Raji (cell line): ENCODE measurements around the gene KRT7.

Experiments
- POLR2A ChIP-seq: IDR thresholded peaks from 2 replicates; pipeline ENCODE4 v1.6.1; 2011; ENCODE audit warnings: low read depth, low read length, control low read depth; ENCODE audit not compliant: insufficient read depth

KRT7 gene

GRCh38 chr12:52260361-52261207, 27.5 kb downstream of the KRT7 start:
- TF ChIP-seq POLR2A: no peak

- no peak for TF ChIP-seq POLR2A
Measured at GRCh38 chr12:52261208-52261484, 28.1 kb downstream of the KRT7 start.

- TF ChIP-seq POLR2A: no peak
Measured at GRCh38 chr12:52262286-52262685, 29.2 kb downstream of the KRT7 start.

- no peak for TF ChIP-seq POLR2A
Measured at GRCh38 chr12:52263761-52264434, 30.9 kb downstream of the KRT7 start.

- no peak for TF ChIP-seq POLR2A
Measured at GRCh38 chr12:52264435-52264825, 31.4 kb downstream of the KRT7 start.

GRCh38 chr12:52266514-52266913, 33.5 kb downstream of the KRT7 start:
- TF ChIP-seq POLR2A: no peak

GRCh38 chr12:52267266-52267665, 34.2 kb downstream of the KRT7 start:
- no peak for TF ChIP-seq POLR2A

- no peak for TF ChIP-seq POLR2A
Measured at GRCh38 chr12:52267699-52268098, 34.7 kb downstream of the KRT7 start.

- TF ChIP-seq POLR2A: no peak
Measured at GRCh38 chr12:52268212-52268611, 35.2 kb downstream of the KRT7 start.

- no peak for TF ChIP-seq POLR2A
Measured at GRCh38 chr12:52270541-52271070, 37.6 kb downstream of the KRT7 start.

GRCh38 chr12:52271158-52271557, 38.1 kb downstream of the KRT7 start:
- no peak for TF ChIP-seq POLR2A

GRCh38 chr12:52274521-52275120, 41.6 kb downstream of the KRT7 start, which contains the start of gene KRT86:
KRT86 (plus strand) TSS chr12:52274645; CDS start chr12:52301917, 27,272 bp downstream.
- no peak for TF ChIP-seq POLR2A

- TF ChIP-seq POLR2A: no peak
Measured at GRCh38 chr12:52275686-52276085, 42.6 kb downstream of the KRT7 start.

GRCh38 chr12:52277486-52278245, 44.6 kb downstream of the KRT7 start:
- TF ChIP-seq POLR2A: no peak
